GM12878 (cell line): ENCODE results near the gene DET1.

ENCODE experiments used
- ESRRA ChIP-seq: IDR thresholded peaks from 2 replicates; pipeline ENCODE4 v1.6.1; 2012; ENCODE audit warnings: mild to moderate bottlenecking, low read length, improper control_type of control experiment
- EZH2 ChIP-seq: IDR thresholded peaks from 2 replicates; pipeline ENCODE4 v1.6.1; 2012; ENCODE audit warnings: low read depth, mild to moderate bottlenecking, control low read depth, inconsistent platforms, low read length, borderline replicate concordance; ENCODE audit not compliant: control insufficient read depth
- POLR2AphosphoS5 ChIP-seq: IDR thresholded peaks from 2 replicates; pipeline ENCODE4 v1.6.1; 2011; ENCODE audit warnings: mild to moderate bottlenecking, low read length, inconsistent platforms
- SREBF2 ChIP-seq: IDR thresholded peaks from 2 replicates; pipeline ENCODE4 v1.6.1; 2012; ENCODE audit warnings: mild to moderate bottlenecking, low read length
- TAF1 ChIP-seq: IDR thresholded peaks from 2 replicates; pipeline ENCODE4 v1.6.1; 2011; ENCODE audit warnings: mild to moderate bottlenecking, low read depth, low read length, borderline replicate concordance

GRCh38 chr15:88580532-88580931 is 34.1 kb upstream of the DET1 start:
- no peak for TF ChIP-seq SREBF2
- TF ChIP-seq EZH2 = no peak
- TF ChIP-seq ESRRA = no peak
- TF ChIP-seq TAF1 = no peak
- TF ChIP-seq POLR2AphosphoS5 = no peak
